GM12878 (cell line): ENCODE data around the gene EXD3. TPM values are rescaled to one million over a fixed set of nuclear protein-coding genes. Genes with fewer than 3 reads are reported as not detected.

ENCODE experiments used
- ATAC-seq: fragments of 200-7000 bp; cut with Tn5 transposase; 3 replicates; pipeline ENCODE4 v1.9.1; 2020; ENCODE audit warnings: mild to moderate bottlenecking, moderate library complexity
- BruUV-seq: library from RNA; stranded (reverse); fragments of 400-500 nt; replicated peaks from 2 replicates; lab custom pipeline; 2021; lab: Mats Ljungman, UMichigan
- CTCF ChIA-PET: fragments of 300-600 bp; sonication (Branson Sonifier 250); formaldehyde crosslinking; extraction: SDS; loops from one replicate; lab custom pipeline; 2021; ENCODE audit warnings: inconsistent platforms; lab: Yijun Ruan, JAX
- POLR2A ChIA-PET: fragments of 350-600 bp; formaldehyde crosslinking; extraction: SDS; loops from one replicate; lab custom pipeline; 2021; ENCODE audit warnings: inconsistent platforms; lab: Charles Lee
- RAD21 ChIA-PET: fragments of 300-600 bp; sonication (Branson Sonifier 250); formaldehyde crosslinking; loops from one replicate; lab custom pipeline; 2023; ENCODE audit warnings: antibody characterized with exemption; ENCODE audit not compliant: unreplicated experiment; lab: Charles Lee
- SMC1A ChIA-PET: fragments of 300-600 bp; sonication (Branson Sonifier 250); formaldehyde crosslinking; loops from one replicate; lab custom pipeline; 2023; ENCODE audit not compliant: unreplicated experiment, uncharacterized antibody; lab: Charles Lee
- DNase-seq: peaks from one replicate; pipeline ENCODE4 v3.0.0-alpha.2; 2011; ENCODE audit warnings: low read depth, low spot score
- FAIRE-seq: peaks from 3 replicates; lab custom pipeline; 2011; peaks lifted over from hg19 to GRCh38; lab: Jason Lieb, UNC
- H2AFZ ChIP-seq: 2 replicates; pipeline ENCODE4 v1.6.0; 2011; ENCODE audit warnings: low read depth, low read length, control low read depth; ENCODE audit not compliant: control insufficient read depth
- H3K27ac ChIP-seq: 2 replicates; pipeline ENCODE4 v1.5.1; 2011; ENCODE audit warnings: control low read depth; ENCODE audit not compliant: control insufficient read depth, insufficient read depth
- H3K27me3 ChIP-seq, 2 experiments: replicated peaks in 1 of 2; 2 replicates each; pipeline versions ENCODE4 v1.6.0 to v1.6.1; 2011; ENCODE audit warnings: low read length in 1 of 2; ENCODE audit not compliant: control insufficient read depth in 2 of 2, insufficient read depth in 2 of 2
- H3K36me3 ChIP-seq, 2 experiments: 2 replicates each; pipeline ENCODE4 v1.5.1; 2011; ENCODE audit warnings: low read length in 1 of 2; ENCODE audit not compliant: control insufficient read depth in 2 of 2, insufficient read depth in 2 of 2
- H3K4me1 ChIP-seq: 2 replicates; pipeline ENCODE4 v1.6.1; 2011; ENCODE audit warnings: mild to moderate bottlenecking, low read length, moderate library complexity, mixed read lengths; ENCODE audit not compliant: control insufficient read depth, insufficient read depth
- H3K4me2 ChIP-seq: 2 replicates; pipeline ENCODE4 v1.6.0; 2011; ENCODE audit warnings: control low read depth; ENCODE audit not compliant: control insufficient read depth, insufficient read depth
- H3K4me3 ChIP-seq: fragments of 200-600 bp; sonication (generic); 2 replicates; pipeline ENCODE4 v1.5.1; 2016
- H3K79me2 ChIP-seq: 2 replicates; pipeline ENCODE4 v1.6.0; 2011; ENCODE audit warnings: low read length; ENCODE audit not compliant: control insufficient read depth, insufficient read depth
- H3K9ac ChIP-seq: 2 replicates; pipeline ENCODE4 v1.8.0; 2011; ENCODE audit warnings: low read length, control low read depth, mixed read lengths; ENCODE audit not compliant: control insufficient read depth, insufficient read depth
- H3K9me3 ChIP-seq: replicated peaks from 3 replicates; pipeline ENCODE4 v1.5.1; 2011; ENCODE audit warnings: mild to moderate bottlenecking, low read length; ENCODE audit not compliant: control insufficient read depth, insufficient read depth
- H4K20me1 ChIP-seq: 2 replicates; pipeline ENCODE4 v1.6.0; 2011; ENCODE audit not compliant: control insufficient read depth, insufficient read depth
- BCL11A ChIP-seq: IDR thresholded peaks from 2 replicates; pipeline ENCODE4 v1.6.1; 2011; ENCODE audit warnings: low read depth, low read length
- CBX3 ChIP-seq: fragments of 200-600 bp; sonication (generic); IDR thresholded peaks from 2 replicates; pipeline ENCODE4 v1.6.1; 2016; ENCODE audit warnings: low read depth, borderline replicate concordance
- HDGF ChIP-seq: fragments of 450-650 bp; IDR thresholded peaks from 2 replicates; pipeline ENCODE4 v1.6.1; 2016; ENCODE audit warnings: antibody characterized with exemption
- NKRF ChIP-seq: fragments of 450-650 bp; conservative IDR thresholded peaks from 2 replicates; pipeline ENCODE4 v1.6.1; 2017; ENCODE audit warnings: mild to moderate bottlenecking, moderate library complexity
- SPI1 ChIP-seq: IDR thresholded peaks from 2 replicates; pipeline ENCODE4 v1.6.1; 2011; ENCODE audit warnings: low read depth, mild to moderate bottlenecking, low read length, moderate library complexity, borderline replicate concordance; ENCODE audit not compliant: insufficient read depth
- WGBS: methylation state at CpG from one replicate; pipeline ENCODE4 v1.1.6; 2016; ENCODE audit warnings: low lambda C conversion rate; ENCODE audit not compliant: insufficient replicate concordance, insufficient coverage; ENCODE audit errors: missing lambda C conversion rate; 5-methylcytosine and 5-hydroxymethylcytosine counted together
- in situ Hi-C: fragments of 300-500 bp; cut with MboI; formaldehyde crosslinking; loops from 9 replicates; pipeline ENCODE4 v1.14.3; 2018; ENCODE audit warnings: mixed read lengths
- intact Hi-C: fragments of 100-400 bp; cut with micrococcal nuclease; formaldehyde crosslinking; loops from one replicate; pipeline ENCODE4 v1.14.2; 2022; ENCODE audit not compliant: unreplicated experiment
- polyA plus RNA-seq, 11 experiments: library from polyadenylated mRNA; depleted of rRNA in 4 of 11; unstranded in 6 of 11; stranded (reverse) in 5 of 11; fragments of >200 nt; fragmentation: Nextera tagmentation in 4 of 11; fragmentation: Illumina TruSeq in 1 of 11; extraction: Ambion mirVana in 4 of 11; extraction: Trizol in 1 of 11; gene quantifications; 1 replicate in 1 of 11; 2 replicates in 10 of 11; pipeline versions ENCODE4 v1.2.1 to v1.2.3, GENCODE V29; 2011 to 2016; ENCODE audit warnings: inconsistent platforms in 2 of 11, missing spikeins in 2 of 11, low read depth in 1 of 11
- total RNA-seq, 4 experiments: library from RNA; depleted of rRNA in 3 of 4; stranded (reverse); fragments of >200 nt in 3 of 4; fragmentation: Illumina TruSeq in 1 of 4; extraction: Trizol in 1 of 4; gene quantifications; 2 replicates each; pipeline versions ENCODE4 v1.2.1 to v1.2.3, GENCODE V29; 2013 to 2021

The EXD3 gene
- total and polyA plus RNA-seq, 10 of the 15 experiments (the other 5 are each of a cell fraction or from before 2014, with no cell fraction given): 0.21 to 7.1 (median 3.6) TPM

- Histone ChIP-seq H3K4me3 (no peak overlapping the region), H3K27me3 (no peaks in the 10 kb centered on the region), H3K36me3 (no peaks in the 10 kb centered on the region; a peak in 1 of 4 replicates), H3K27ac (no peak overlapping the region), H3K9ac (no peak overlapping the region), H3K9me3 (peaks cover 16% of the 10 kb centered on the region), H3K4me2 (no peak overlapping the region), H2AFZ (no peak overlapping the region), H4K20me1 (no peaks in the 10 kb centered on the region), H3K79me2 (no peaks in the 10 kb centered on the region), H3K4me1 (peaks cover 8% of the 10 kb centered on the region)
- no TSS peak for BruUV-seq
- intact Hi-C loops: loop anchor here (2.0 kb wide), 1 partner anchor 103 kb away; the partner anchor contains the start of gene NRARP
- ChIA-PET SMC1A (no interaction called here), POLR2A (no interaction called here), RAD21 (interaction anchor here (1.0 kb wide), 1 partner anchor 103 kb away, joined by 3 read pairs; the partner anchor contains the start of gene NRARP), CTCF (interaction anchor here (0.7 to 1.0 kb wide), 2 partner anchors 119 to 310 kb away, joined by 3 read pairs; no protein-coding TSS in a partner anchor)
- no peak for DNase-seq
- no peak for ATAC-seq
- WGBS: 92% methylated on average over 11 of the region's 11 CpGs
- FAIRE-seq: no peak
- TF ChIP-seq BCL11A (no peak), SPI1 (no peak), CBX3 (no peak), NKRF (no peak), HDGF (no peak)
- in situ Hi-C loops: loop anchor here (5.0 kb wide), 1 partner anchor 113 kb away; no protein-coding TSS in a partner anchor
Measured at GRCh38 chr9:137405677-137406081, 17.3 kb downstream of the EXD3 start.
